ENCODE results near the gene MTOR. TPM values are rescaled to one million over a fixed set of nuclear protein-coding genes. Genes with fewer than 3 reads are reported as not detected.

Gene MTOR
- total RNA-seq, 2 donors from 2014 or later, result 26.2 to 28.3 TPM

DNA sequence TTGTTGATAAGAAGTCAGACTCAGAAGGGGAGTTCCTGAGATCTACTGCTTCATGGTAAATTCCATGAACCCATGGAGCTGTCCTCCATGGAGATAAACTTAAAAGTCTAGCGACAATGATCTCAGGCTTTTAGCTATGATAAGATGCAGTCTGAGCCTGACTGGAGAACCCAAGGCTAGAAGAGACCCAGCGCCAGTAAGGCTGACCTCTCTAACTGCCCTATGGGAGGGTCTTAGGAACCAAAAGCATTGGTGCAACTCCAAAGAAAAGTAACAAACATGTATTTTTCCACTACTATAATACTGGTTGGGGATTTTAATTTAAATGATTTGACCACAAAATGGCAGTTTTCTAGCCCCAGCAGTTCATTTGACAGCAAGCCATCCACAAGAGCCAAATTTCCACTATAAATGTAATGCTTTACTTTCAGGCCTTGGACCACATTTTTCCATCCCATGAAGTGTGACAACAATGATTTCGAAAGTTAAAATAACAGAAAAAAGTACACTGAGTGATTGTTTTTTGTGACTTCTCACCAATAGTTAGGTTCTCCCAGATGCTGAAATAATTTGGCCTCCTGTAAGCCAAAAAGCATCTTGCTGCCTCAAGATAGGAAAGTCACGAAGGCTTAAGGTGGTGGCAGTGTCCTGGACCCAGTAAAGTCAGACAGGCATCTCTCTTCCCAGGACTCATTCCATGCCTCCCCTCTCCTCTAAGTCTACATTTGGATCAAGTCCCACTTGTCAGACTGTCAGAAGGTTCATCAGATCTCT is 119.5 kb downstream of the MTOR start:
- no peak for DNase-seq
- Histone ChIP-seq H3K4me3 (no peak overlapping the region), H3K36me3 (replicated peaks in 1 of 2; ENCODE audit: insufficient read depth in 1 of 2, low read depth in 2 of 2) (peaks cover 0 to 22% of the 10 kb centered on the region in 2 donors), H3K27ac (no peak overlapping the region), H3K4me1 (no peaks in the 10 kb centered on the region), H3K9me3 (no peaks in the 10 kb centered on the region), H3K27me3 (no peaks in the 10 kb centered on the region)
- 85 to 96% methylated on average over 4 of the region's 4 CpGs for WGBS, 2 donors
- intact Hi-C loops (cut with DNase I), result no loop called here
- ATAC-seq, result no peak
- TF ChIP-seq, protein P1, sequence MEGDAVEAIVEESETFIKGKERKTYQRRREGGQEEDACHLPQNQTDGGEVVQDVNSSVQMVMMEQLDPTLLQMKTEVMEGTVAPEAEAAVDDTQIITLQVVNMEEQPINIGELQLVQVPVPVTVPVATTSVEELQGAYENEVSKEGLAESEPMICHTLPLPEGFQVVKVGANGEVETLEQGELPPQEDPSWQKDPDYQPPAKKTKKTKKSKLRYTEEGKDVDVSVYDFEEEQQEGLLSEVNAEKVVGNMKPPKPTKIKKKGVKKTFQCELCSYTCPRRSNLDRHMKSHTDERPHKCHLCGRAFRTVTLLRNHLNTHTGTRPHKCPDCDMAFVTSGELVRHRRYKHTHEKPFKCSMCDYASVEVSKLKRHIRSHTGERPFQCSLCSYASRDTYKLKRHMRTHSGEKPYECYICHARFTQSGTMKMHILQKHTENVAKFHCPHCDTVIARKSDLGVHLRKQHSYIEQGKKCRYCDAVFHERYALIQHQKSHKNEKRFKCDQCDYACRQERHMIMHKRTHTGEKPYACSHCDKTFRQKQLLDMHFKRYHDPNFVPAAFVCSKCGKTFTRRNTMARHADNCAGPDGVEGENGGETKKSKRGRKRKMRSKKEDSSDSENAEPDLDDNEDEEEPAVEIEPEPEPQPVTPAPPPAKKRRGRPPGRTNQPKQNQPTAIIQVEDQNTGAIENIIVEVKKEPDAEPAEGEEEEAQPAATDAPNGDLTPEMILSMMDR (IDR thresholded peaks at IDR 0.05), result no peak
- TF ChIP-seq POLR2A (IDR thresholded peaks at IDR 0.05), result no peak

DNA sequence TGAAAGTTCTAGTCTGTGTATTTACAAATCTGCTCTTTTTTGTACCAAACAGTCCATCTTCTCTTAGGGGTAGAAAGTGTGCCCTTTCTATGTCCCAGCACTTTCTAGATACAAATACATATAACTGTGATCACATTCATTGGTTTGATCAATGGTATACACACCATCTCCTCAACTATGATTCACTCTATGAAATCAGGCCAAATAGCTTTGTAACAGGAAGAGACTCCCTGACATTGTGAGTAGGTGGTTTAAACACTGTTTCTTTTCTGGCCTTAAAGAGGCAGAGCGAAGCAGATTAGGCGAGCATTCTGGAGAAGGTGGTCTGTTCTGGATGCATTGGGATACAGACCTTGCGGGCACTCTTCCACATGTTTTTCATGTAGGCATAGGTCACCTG is 123.4 kb downstream of the MTOR start:
- WGBS, 2 donors, result 88 to 93% methylated on average over 3 of the region's 3 CpGs
- H3K4me3 ChIP-seq, result no peak overlapping the region
- H3K27ac ChIP-seq, result no peak overlapping the region
- H3K4me1 ChIP-seq, result no peaks in the 10 kb centered on the region
- TF ChIP-seq, protein P1 (IDR thresholded peaks at IDR 0.05), result no peak
- TF ChIP-seq POLR2A (IDR thresholded peaks at IDR 0.05), result no peak
- peaks cover 0 to 7% of the 10 kb centered on the region in 2 donors for H3K36me3 ChIP-seq (replicated peaks in 1 of 2; ENCODE audit: insufficient read depth in 1 of 2, low read depth in 2 of 2)
- H3K27me3 ChIP-seq, result no peaks in the 10 kb centered on the region
- H3K9me3 ChIP-seq, result no peaks in the 10 kb centered on the region
- no peak for ATAC-seq
- intact Hi-C loops (cut with DNase I), result no loop called here
- no peak for DNase-seq

DNA sequence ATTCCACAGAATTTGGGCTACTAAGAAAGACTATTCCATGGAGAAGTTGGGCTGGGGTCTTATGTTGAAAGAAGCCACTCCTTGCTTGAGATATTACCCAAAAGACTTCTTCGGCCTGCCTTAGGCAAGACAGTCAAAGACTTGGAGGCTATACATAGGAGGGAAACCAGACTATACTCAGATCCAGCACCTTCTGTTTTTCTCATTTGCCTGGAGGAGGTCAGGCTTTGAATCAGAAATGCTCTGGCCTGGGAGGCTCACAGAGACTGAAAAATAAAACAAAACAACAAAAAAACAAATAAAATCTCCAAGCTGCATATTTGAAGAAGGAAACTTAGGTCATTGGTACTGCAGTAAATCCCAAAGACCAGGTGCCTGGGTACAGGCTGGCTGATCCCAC is 124.3 kb downstream of the MTOR start:
- H3K9me3 ChIP-seq, result no peaks in the 10 kb centered on the region
- 74 to 82% methylated on average over 1 of the region's 1 CpG for WGBS, 2 donors
- H3K4me1 ChIP-seq, result no peaks in the 10 kb centered on the region
- ATAC-seq, result no peak
- H3K36me3 ChIP-seq (replicated peaks in 1 of 2; ENCODE audit: insufficient read depth in 1 of 2, low read depth in 2 of 2), result peaks cover 0 to 10% of the 10 kb centered on the region in 2 donors
- intact Hi-C loops (cut with DNase I), result no loop called here
- TF ChIP-seq POLR2A (IDR thresholded peaks at IDR 0.05), result no peak
- TF ChIP-seq, protein P1 (IDR thresholded peaks at IDR 0.05), result no peak
- no peak overlapping the region for H3K4me3 ChIP-seq
- H3K27ac ChIP-seq, result no peak overlapping the region
- no peaks in the 10 kb centered on the region for H3K27me3 ChIP-seq
- DNase-seq, result no peak

DNA sequence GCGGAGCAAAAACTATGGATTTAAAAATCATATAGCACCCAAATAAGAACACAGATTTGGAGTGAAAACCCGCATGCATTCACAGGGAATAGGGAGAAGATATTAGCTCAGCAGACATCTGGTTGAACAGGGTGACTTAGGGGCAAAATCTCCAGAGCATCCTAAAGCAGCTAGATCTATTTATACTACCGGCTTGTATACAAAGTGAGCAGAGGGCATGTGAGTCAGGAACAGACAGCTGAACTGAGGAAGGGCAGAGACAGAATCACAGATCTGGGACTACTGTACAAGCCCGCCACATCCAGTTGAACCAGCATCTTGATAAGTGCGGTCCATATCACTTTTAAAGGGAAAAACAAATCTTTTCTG is 127.5 kb downstream of the MTOR start:
- H3K36me3 ChIP-seq (replicated peaks in 1 of 2; ENCODE audit: insufficient read depth in 1 of 2, low read depth in 2 of 2), result peaks cover 0 to 21% of the 10 kb centered on the region in 2 donors
- 68 to 91% methylated on average over 5 of the region's 5 CpGs for WGBS, 2 donors
- no peak for ATAC-seq
- no peak for DNase-seq
- H3K4me1 ChIP-seq, result no peaks in the 10 kb centered on the region
- intact Hi-C loops (cut with DNase I), result no loop called here
- H3K4me3 ChIP-seq, result no peak overlapping the region
- H3K9me3 ChIP-seq, result no peaks in the 10 kb centered on the region
- H3K27ac ChIP-seq, result no peak overlapping the region
- TF ChIP-seq, protein P1 (IDR thresholded peaks at IDR 0.05), result no peak
- no peak for TF ChIP-seq POLR2A (IDR thresholded peaks at IDR 0.05)
- H3K27me3 ChIP-seq, result no peaks in the 10 kb centered on the region
